Thyroid gland (tissue), 4 donors: ENCODE measurements around the gene GOPC. TPM values are rescaled to one million over a fixed set of nuclear protein-coding genes. Genes with fewer than 3 reads are reported as not detected.

Source experiments
- DNase-seq, 2 donors: peaks; one replicate each; pipeline ENCODE4 v3.0.0-alpha.2; 2019
- H3K27ac ChIP-seq, 3 donors: fragments of 200-600 bp; sonication (generic); 1 replicate in 2 of 3; 2 replicates in 1 of 3; pipeline ENCODE4 v1.5.1; 2016 to 2019; ENCODE audit warnings: mild to moderate bottlenecking in 1 of 3, moderate library complexity in 1 of 3
- H3K27me3 ChIP-seq: fragments of 200-600 bp; sonication (generic); one replicate; pipeline ENCODE4 v1.5.1; 2019
- H3K36me3 ChIP-seq, 2 donors: fragments of 200-600 bp; sonication (generic); one replicate each; pipeline ENCODE4 v1.5.1; 2016 to 2019
- H3K4me1 ChIP-seq, 2 donors: fragments of 200-600 bp; sonication (generic); one replicate each; pipeline ENCODE4 v1.5.1; 2017 to 2019
- H3K4me3 ChIP-seq, 3 donors: fragments of 200-600 bp; sonication (generic); replicated peaks in 1 of 3; 1 replicate in 2 of 3; 2 replicates in 1 of 3; pipeline ENCODE4 v1.5.1; 2016; ENCODE audit warnings: mild to moderate bottlenecking in 1 of 3
- H3K9me3 ChIP-seq: fragments of 200-600 bp; sonication (generic); one replicate; pipeline ENCODE4 v1.5.1; 2017
- CTCF ChIP-seq, 6 experiments: fragments of 200-600 bp in 3 of 6; fragments of 450-650 bp in 3 of 6; sonication (generic) in 3 of 6; IDR thresholded peaks; one replicate each; pipeline ENCODE4 v1.5.1; 2016 to 2019; ENCODE audit warnings: antibody characterized with exemption in 6 of 6, mild to moderate bottlenecking in 2 of 6, inconsistent platforms in 1 of 6, moderate library complexity in 1 of 6
- POLR2A ChIP-seq, 2 donors: fragments of 450-650 bp; IDR thresholded peaks; one replicate each; pipeline ENCODE4 v1.6.1; 2017; ENCODE audit warnings: antibody characterized with exemption in 2 of 2, mild to moderate bottlenecking in 2 of 2, moderate library complexity in 1 of 2
- WGBS, 2 donors: methylation state at CpG; one replicate each; pipeline ENCODE4 v1.1.5; 2017; 5-methylcytosine and 5-hydroxymethylcytosine counted together
- intact Hi-C: fragments of 100-400 bp; cut with DNase I; formaldehyde crosslinking; loops from one replicate; pipeline ENCODE4 v1.15.1; 2023
- total RNA-seq, 4 donors: library from RNA; depleted of rRNA; stranded (reverse); fragments of >200 nt; gene quantifications; one replicate each; pipeline ENCODE4 v1.2.3, GENCODE V29; 2016

The GOPC gene
- total RNA-seq, 4 donors from 2014 or later, result 37.9 to 49.5 (median 41.7) TPM

GRCh38 chr6:117552618-117553017, 49.7 kb downstream of the GOPC start:
- no peak for DNase-seq
- 85 to 86% methylated on average over 2 of the region's 2 CpGs for WGBS, 2 donors
- peaks cover 13 to 27% of the 10 kb centered on the region in 2 donors for H3K4me1 ChIP-seq
- H3K9me3 ChIP-seq, result no peaks in the 10 kb centered on the region
- intact Hi-C loops, result loop anchor here (10.0 kb wide), 1 partner anchor 68 kb away; the partner anchor contains the start of gene DCBLD1
- no peaks in the 10 kb centered on the region for H3K27me3 ChIP-seq
- no peaks in the 10 kb centered on the region for H3K36me3 ChIP-seq
- no peak for TF ChIP-seq POLR2A (IDR thresholded peaks at IDR 0.05)
- no peak for TF ChIP-seq CTCF (IDR thresholded peaks at IDR 0.05)
- H3K4me3 ChIP-seq, result no peak overlapping the region
- no peak overlapping the region for H3K27ac ChIP-seq

GRCh38 chr6:117550618-117551242, 51.6 kb downstream of the GOPC start:
- Histone ChIP-seq H3K27me3 (no peaks in the 10 kb centered on the region), H3K27ac (no peak overlapping the region), H3K36me3 (peaks cover 0 to 3% of the 10 kb centered on the region in 2 donors), H3K4me3 (no peak overlapping the region), H3K4me1 (peaks cover 10 to 27% of the 10 kb centered on the region in 2 donors), H3K9me3 (no peaks in the 10 kb centered on the region)
- TF ChIP-seq CTCF (IDR thresholded peaks at IDR 0.05) (no peak), POLR2A (IDR thresholded peaks at IDR 0.05) (no peak)
- intact Hi-C loops, result loop anchor here (10.0 kb wide), 1 partner anchor 66 kb away; the partner anchor contains the start of gene DCBLD1
- no peak for DNase-seq
- 75 to 80% methylated on average over 2 of the region's 2 CpGs for WGBS, 2 donors

GRCh38 chr6:117550078-117550600, 52.2 kb downstream of the GOPC start:
- H3K4me1 ChIP-seq, result peaks cover 10 to 27% of the 10 kb centered on the region in 2 donors
- no peak overlapping the region for H3K4me3 ChIP-seq
- DNase-seq, result no peak
- no peak for TF ChIP-seq POLR2A (IDR thresholded peaks at IDR 0.05)
- no peak for TF ChIP-seq CTCF (IDR thresholded peaks at IDR 0.05)
- peaks cover under 1 to 5% of the 10 kb centered on the region in 2 donors for H3K36me3 ChIP-seq
- no peaks in the 10 kb centered on the region for H3K9me3 ChIP-seq
- no peaks in the 10 kb centered on the region for H3K27me3 ChIP-seq
- 96 to 98% methylated on average over 3 of the region's 3 CpGs for WGBS, 2 donors
- intact Hi-C loops, result loop anchor here (10.0 kb wide), 1 partner anchor 65 kb away; the partner anchor contains the start of gene DCBLD1
- peak overlapping the region in 1 of 3 donors; percentile 5 for H3K27ac ChIP-seq

GRCh38 chr6:117549611-117550010, 52.7 kb downstream of the GOPC start:
- intact Hi-C loops, result loop anchor here (10.0 kb wide), 2 partner anchors 45 to 65 kb away; partner anchors contain the start of gene DCBLD1
- Histone ChIP-seq H3K27ac (peak overlapping the region in 2 of 3 donors; percentile 1 to 5), H3K9me3 (no peaks in the 10 kb centered on the region), H3K27me3 (no peaks in the 10 kb centered on the region), H3K4me3 (no peak overlapping the region), H3K4me1 (peaks cover 10 to 27% of the 10 kb centered on the region in 2 donors), H3K36me3 (peaks cover 5 to 6% of the 10 kb centered on the region in 2 donors)
- TF ChIP-seq POLR2A (IDR thresholded peaks at IDR 0.05) (no peak), CTCF (IDR thresholded peaks at IDR 0.05) (no peak)
- 75 to 86% methylated on average over 4 of the region's 4 CpGs for WGBS, 2 donors
- DNase-seq, result peak in 1 of 2 donors; percentile 42

- WGBS, 2 donors, result 74 to 87% methylated on average over 8 of the region's 8 CpGs
- intact Hi-C loops, result loop anchor here (10.0 kb wide), 1 partner anchor 46 kb away; no protein-coding TSS in a partner anchor
- peak overlapping the region in 1 of 3 donors; percentile 1 for H3K4me3 ChIP-seq
Observed at GRCh38 chr6:117548797-117549301, 53.5 kb downstream of the GOPC start.

More at GRCh38 chr6:117548797-117549301, 53.5 kb downstream of the GOPC start:
- Histone ChIP-seq H3K27ac (peak overlapping the region in 2 of 3 donors; percentile 1 to 11), H3K27me3 (no peaks in the 10 kb centered on the region), H3K9me3 (no peaks in the 10 kb centered on the region), H3K36me3 (peaks cover 5 to 6% of the 10 kb centered on the region in 2 donors), H3K4me1 (peaks cover 10 to 27% of the 10 kb centered on the region in 2 donors)
- peak in 1 of 2 donors; percentile 28 for DNase-seq
- TF ChIP-seq CTCF (IDR thresholded peaks at IDR 0.05) (no peak), POLR2A (IDR thresholded peaks at IDR 0.05) (no peak)
